HG03039 (cell line): ENCODE data around the gene NGEF.

ENCODE experiments used
- ATAC-seq: cut with Tn5 transposase; IDR thresholded peaks from one replicate; pipeline ENCODE4 v1.9.1; 2021; ENCODE audit warnings: mild to moderate bottlenecking, moderate library complexity; ENCODE audit not compliant: unreplicated experiment

Gene NGEF

GRCh38 chr2:233002829-233003657 lies 10.0 kb downstream of the NGEF start:
- ATAC-seq = no peak

GRCh38 chr2:233000886-233001750 lies 11.9 kb downstream of the NGEF start:
- ATAC-seq = no peak

GRCh38 chr2:232999354-232999753 lies 13.7 kb downstream of the NGEF start:
- no peak for ATAC-seq

GRCh38 chr2:232998666-232998985 lies 14.4 kb downstream of the NGEF start:
- ATAC-seq = no peak

- ATAC-seq = no peak
These were observed 15.0 kb downstream of the NGEF start for GRCh38 chr2:232997749-232998665.

- ATAC-seq = no peak
These were observed 18.6 kb downstream of the NGEF start for GRCh38 chr2:232994446-232994845.

- no peak for ATAC-seq
These were observed 19.7 kb downstream of the NGEF start for GRCh38 chr2:232993231-232993821.

GRCh38 chr2:232986155-232986554 lies 26.9 kb downstream of the NGEF start:
- ATAC-seq = no peak

GRCh38 chr2:232984451-232985207 lies 28.4 kb downstream of the NGEF start:
- ATAC-seq = no peak

GRCh38 chr2:232983669-232984140 lies 29.4 kb downstream of the NGEF start:
- no peak for ATAC-seq

GRCh38 chr2:232982926-232983668 lies 30.0 kb downstream of the NGEF start:
- ATAC-seq = no peak

- no peak for ATAC-seq
These were observed 31.2 kb downstream of the NGEF start for GRCh38 chr2:232981767-232982360.

- no peak for ATAC-seq
These were observed 31.7 kb downstream of the NGEF start for GRCh38 chr2:232981356-232981755.

- no peak for ATAC-seq
These were observed 32.4 kb downstream of the NGEF start for GRCh38 chr2:232980683-232981082.

GRCh38 chr2:232979871-232980461 lies 33.1 kb downstream of the NGEF start:
- no peak for ATAC-seq

- no peak for ATAC-seq
These were observed 35.6 kb downstream of the NGEF start for GRCh38 chr2:232977438-232977971.

GRCh38 chr2:232976666-232977437 lies 36.2 kb downstream of the NGEF start:
- ATAC-seq = no peak
